Fibroblast of the aortic adventitia (primary cell): ENCODE measurements around the gene SPA17. TPM values are rescaled to one million over a fixed set of nuclear protein-coding genes. Genes with fewer than 3 reads are reported as not detected.

Experiments
- DNase-seq: peaks from one replicate; pipeline ENCODE4 v3.0.0-alpha.2; 2010; ENCODE audit warnings: low read depth
- H3K4me3 ChIP-seq: 2 replicates; pipeline ENCODE4 v1.5.1; 2011; ENCODE audit warnings: low read depth, mild to moderate bottlenecking, control low read depth, low read length, moderate library complexity
- total RNA-seq: library from RNA; depleted of rRNA; stranded (reverse); fragments of >200 nt; gene quantifications from 2 replicates; pipeline ENCODE4 v1.2.3, GENCODE V29; 2012; ENCODE audit warnings: low replicate concordance
- TF ChIP-seq, protein P1 (sequence below): IDR thresholded peaks from 2 replicates; pipeline ENCODE4 v1.5.1; 2011; ENCODE audit warnings: mild to moderate bottlenecking, low read length, control low read depth, inconsistent platforms; ENCODE audit not compliant: insufficient read depth

Gene SPA17
- total RNA-seq, 1 donor: 9.1 TPM

- TF ChIP-seq, protein P1, sequence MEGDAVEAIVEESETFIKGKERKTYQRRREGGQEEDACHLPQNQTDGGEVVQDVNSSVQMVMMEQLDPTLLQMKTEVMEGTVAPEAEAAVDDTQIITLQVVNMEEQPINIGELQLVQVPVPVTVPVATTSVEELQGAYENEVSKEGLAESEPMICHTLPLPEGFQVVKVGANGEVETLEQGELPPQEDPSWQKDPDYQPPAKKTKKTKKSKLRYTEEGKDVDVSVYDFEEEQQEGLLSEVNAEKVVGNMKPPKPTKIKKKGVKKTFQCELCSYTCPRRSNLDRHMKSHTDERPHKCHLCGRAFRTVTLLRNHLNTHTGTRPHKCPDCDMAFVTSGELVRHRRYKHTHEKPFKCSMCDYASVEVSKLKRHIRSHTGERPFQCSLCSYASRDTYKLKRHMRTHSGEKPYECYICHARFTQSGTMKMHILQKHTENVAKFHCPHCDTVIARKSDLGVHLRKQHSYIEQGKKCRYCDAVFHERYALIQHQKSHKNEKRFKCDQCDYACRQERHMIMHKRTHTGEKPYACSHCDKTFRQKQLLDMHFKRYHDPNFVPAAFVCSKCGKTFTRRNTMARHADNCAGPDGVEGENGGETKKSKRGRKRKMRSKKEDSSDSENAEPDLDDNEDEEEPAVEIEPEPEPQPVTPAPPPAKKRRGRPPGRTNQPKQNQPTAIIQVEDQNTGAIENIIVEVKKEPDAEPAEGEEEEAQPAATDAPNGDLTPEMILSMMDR: peak; percentile 73
- peak overlapping the region; percentile 42 for H3K4me3 ChIP-seq
- DNase-seq: peak; percentile 85
Observed at GRCh38 chr11:124644426-124645280, 29.1 kb upstream of the SPA17 start.

DNA sequence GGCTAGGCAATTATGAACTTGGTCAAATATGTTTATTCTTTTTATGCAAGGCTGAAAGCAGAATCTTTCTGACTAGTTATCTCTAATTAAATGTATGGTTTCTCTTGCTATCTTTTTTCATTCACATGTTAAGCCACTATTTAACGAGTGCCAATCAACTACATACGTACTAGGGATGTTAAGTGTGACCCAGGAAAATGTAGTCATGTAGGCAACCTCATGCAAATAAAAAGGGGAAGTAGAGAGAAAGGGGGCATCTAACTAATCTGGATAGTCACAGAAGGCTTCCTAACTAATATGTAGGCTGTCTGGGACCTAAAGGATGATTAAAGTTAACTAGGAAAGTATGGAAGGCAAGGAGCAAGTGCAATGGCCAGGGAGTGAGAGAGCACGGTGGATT, 27.6 kb upstream of the SPA17 start:
- TF ChIP-seq, protein P1: no peak
- no peak for DNase-seq
- no peak overlapping the region for H3K4me3 ChIP-seq

GRCh38 chr11:124648610-124649009, 25.1 kb upstream of the SPA17 start:
- TF ChIP-seq, protein P1: no peak

DNA sequence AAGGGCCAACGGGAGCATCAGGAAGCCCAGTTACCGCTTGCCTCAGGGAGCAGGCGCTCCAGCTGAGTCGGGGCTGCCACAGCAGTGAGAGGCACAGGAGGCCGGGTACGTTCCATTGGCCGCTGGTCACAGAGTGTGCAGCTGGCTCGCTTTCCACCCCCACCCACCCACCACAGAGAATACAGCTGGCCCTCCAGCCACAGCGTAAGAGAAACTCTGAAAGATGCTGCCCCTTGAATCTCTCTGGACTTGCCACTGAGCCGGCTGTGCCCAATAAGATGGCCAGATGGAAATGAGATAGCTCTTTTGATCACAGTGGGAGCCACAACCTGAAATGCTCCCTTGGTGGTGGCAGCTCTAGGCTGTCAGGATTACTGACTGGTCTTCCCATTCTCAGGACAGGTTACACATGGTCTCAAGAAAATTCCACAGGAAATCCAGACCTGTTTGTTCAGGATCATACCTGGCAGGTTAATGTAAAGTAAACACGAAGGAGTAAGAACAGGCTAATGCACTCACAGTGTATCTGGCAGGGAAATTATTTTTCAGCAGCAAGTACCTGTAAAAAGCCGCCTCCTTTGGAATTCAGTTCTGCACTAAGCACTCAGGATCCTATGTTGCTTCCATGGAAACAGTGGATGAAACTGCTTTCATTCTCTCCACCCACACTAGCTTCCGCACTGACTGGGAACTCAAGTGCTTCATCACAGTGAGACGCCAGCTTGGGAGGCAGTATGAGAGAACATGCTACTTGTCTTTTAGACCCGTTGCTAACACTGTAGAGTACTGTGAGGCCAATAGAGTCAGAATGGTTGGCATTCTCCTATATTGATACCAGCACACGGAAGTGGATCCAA, 16.7 kb upstream of the SPA17 start:
- TF ChIP-seq, protein P1: no peak
- DNase-seq: no peak
- no peak overlapping the region for H3K4me3 ChIP-seq

More at GRCh38 chr11:124648610-124649009, 25.1 kb upstream of the SPA17 start:
- DNase-seq: no peak
- no peak overlapping the region for H3K4me3 ChIP-seq

- TF ChIP-seq, protein P1: no peak
- no peak overlapping the region for H3K4me3 ChIP-seq
- no peak for DNase-seq
Observed at GRCh38 chr11:124657904-124658303, 15.8 kb upstream of the SPA17 start.

DNA sequence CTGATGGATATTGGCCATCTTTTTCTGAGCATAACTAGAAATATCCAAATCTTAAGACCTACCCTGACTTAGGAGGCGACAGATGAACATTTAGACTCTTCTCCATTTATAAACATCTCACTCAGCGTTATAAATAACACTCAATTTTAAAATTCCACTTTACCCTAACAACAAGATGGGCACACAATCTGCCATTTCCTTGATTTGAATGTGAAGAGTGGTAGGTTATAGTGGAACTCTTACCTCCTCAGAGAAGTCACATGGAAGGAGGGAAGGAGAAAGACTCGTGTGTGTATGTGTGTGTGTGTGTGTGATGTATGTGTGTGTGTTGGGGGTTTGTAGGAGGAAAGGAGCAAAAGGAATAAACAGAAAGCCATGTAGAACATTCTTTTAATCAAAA, 15.2 kb upstream of the SPA17 start:
- TF ChIP-seq, protein P1: no peak
- no peak for DNase-seq
- H3K4me3 ChIP-seq: no peak overlapping the region
